ENCODE measurements around the gene OR9G4.

The OR9G4 gene

DNA sequence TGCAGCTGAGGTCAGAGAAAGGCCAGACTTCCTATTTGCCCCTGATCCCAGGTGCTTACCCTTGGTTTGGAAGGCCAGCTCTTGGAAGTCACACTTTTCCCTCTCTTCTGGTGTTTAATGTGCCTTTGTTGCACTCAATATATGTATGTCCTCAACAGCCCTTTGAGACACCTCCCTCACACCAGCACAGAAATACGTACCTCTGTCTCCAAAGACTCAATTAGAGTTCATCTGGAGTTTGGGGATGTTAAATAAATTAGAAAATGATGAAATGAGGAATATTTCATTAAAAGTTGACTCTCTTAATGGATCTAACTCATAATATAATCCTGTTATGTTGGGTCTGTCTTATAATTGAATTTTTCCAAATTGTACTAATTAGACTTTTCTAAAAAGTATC is at the start of gene OR9G4:
TSS of gene OR9G4 (minus strand) at position 101 of the 400 bp plus-strand sequence. CDS start 4,931 bp downstream, outside the sequence.
- no peak for DNase-seq

DNA sequence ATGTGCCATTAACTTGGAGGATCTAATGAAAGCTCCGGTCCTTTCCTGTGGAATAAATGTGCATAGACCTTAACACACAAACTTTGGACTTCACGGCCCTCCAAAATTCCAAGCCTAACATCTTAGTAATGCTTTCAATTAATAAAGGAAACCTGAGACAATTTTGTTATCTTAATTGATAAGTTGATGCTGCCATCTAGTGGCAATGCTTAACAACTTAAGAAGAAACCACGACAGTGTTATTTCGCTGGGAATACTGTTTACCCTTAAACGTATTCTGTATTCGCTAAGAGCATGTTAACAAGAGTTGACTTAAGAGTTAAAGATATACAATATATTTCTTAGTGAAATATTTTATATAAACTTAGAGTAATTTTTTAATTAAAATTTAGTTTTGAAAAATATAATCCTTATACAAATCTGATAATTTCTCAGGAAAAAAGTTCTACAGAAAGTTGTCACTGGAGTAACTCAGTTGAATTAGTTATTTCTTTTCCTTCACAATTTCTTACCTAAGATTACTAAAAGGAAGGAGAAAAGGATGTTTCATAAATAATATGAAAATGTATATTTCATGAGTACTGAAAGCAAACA is 35.0 kb upstream of the OR9G4 start:
- peak; percentile 46 for DNase-seq

DNA sequence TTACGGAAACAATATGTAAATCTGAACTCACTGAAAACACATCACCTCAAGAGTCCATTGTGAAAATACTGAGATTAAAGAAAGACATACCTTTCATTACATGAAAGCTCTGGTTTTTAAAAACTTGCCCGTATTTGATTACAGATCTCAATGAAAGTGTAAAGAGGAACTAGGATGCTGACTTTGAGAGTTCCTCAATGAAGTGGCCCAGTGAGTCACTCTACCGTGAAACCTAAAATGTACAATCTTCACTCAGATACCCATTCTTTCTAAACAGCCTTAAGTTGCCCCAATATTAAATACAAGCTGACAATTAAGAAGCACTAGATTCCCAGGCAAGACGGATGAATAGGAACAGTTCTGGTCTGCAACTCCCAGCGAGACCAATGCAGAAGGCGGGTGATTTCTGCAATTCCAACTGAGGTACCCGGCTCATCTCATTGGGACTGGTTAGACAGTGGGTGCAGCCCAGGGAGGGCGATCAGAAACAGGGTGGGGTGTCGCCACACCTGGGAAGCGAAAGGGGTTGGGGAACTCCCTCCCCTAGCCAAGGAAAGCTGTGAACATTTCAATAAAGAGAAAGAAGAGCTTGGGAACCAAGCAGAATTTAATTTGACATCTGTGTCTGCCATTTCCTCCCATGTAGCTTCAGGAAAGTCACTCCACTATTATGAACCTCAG is 33.8 kb upstream of the OR9G4 start:
- no peak for DNase-seq

DNA sequence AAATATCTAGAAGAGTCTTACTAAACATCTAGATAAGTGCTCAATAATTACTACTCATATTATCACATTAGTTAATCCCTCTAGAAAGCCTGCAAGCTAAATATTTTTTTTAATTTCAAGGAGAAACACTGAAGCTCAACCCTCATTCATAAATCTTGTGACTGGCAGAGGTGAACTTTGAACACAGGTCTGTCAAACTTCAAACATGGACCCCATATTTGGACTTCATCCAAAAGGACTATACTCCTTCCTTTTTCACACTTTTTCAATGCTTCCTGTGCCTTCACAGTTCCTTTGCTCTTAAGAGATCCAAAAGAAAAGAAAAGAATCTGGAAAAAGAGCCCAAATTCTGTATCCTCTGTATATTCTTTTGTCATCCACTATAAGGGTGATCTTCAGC is 28.3 kb upstream of the OR9G4 start:
- DNase-seq = no peak

DNA sequence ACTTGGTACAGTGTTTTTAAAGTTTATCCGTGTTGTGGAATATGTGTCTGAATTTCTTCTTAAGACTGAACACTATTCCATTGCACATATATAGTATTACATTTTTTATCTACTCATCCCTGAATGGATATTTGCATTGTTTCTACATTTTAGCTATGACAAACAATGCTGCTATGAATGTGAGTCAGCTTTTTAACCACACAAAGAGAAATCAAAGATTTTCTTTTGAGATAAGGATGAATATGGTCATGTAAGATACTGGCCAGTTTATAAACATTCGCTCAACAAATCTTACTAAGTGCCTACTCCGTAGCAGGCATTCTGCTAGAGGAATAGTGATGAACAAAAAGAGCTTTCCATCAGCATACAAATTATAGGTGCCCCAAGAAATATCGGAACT is 16.5 kb upstream of the OR9G4 start:
- DNase-seq = no peak

DNA sequence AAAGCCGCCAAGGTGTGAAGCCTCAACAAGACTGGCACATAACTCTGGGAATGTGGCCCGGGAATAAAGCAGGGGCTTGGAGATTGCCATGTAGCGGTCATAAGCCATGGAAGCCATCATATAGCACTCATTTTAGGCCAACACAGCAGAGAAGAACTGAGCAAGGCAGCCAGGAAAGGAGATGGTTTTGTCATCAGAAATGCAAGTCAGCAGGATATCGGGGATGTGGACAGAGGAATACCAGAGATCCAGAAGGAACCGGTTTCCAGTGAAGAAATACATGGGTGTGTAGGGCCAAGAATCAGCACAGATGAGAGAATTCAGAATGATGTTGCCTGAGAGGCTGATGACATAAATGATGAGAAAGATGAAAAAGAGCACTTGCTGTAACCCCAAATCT is 3.0 kb upstream of the OR9G4 start:
- DNase-seq = no peak

DNA sequence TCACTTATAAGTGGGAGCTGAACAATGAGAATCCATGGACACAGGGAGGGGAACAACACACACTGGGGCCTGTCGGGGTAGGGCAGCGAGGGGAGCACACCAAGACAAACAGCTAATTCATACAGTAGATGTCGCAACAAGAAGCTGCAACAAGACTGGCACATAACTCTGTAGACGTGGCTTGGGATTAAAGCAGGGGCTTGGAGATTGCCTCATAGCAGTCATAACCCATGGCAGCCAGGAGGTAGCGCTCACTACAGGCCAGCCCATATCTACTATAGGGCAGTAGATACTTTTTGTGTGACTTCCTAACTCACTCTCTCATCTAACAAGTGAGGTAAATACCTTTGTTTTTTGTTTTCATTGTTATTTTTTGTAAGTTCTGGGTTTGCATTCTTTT is 1.7 kb upstream of the OR9G4 start:
- DNase-seq = no peak

DNA sequence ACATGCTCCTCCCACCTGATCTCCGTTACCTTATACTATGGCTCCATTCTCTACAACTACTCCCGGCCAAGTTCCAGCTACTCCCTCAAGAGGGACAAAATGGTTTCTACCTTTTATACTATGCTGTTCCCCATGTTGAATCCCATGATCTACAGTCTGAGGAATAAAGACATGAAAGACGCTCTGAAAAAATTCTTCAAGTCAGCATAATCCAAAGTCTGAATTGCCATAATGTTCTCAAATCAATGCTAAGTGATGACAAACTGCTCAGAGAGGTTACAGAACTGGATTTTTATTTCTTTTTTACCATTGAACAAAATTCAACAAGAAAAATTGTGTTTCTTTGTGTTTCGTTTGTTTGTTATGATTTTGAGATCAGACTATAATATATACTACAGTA is 7.6 kb downstream of the OR9G4 start:
- no peak for DNase-seq

DNA sequence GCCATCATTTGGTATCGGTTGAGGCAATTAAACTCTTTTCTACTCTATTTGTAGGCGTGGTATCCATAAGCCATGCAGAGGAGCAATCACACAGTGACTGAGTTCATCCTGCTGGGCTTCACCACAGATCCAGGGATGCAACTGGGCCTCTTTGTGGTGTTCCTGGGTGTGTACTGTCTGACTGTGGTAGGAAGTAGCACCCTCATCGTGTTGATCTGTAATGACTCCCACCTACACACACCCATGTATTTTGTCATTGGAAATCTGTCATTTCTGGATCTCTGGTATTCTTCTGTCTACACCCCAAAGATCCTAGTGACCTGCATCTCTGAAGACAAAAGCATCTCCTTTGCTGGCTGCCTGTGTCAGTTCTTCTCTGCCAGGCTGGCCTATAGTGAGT is 8.4 kb downstream of the OR9G4 start:
- no peak for DNase-seq

DNA sequence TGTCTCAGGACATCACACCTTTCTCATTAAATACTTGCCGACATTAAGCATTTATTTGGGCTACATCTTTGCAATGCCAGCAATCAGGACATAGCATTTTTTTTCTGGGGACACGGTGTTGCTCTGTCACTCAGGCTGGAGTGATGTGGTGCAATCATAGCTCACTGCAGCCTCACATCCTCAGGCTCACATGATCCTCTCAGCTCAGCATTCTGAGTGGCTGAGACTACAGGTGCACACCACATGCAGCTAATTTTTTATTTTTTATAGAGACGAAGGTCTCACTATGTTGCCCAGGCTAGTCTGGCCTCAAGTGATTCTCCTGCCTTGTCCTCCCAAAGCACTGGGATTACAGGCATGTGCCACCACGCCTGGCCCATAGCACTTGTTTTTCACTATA is 28.0 kb downstream of the OR9G4 start:
- no peak for DNase-seq

DNA sequence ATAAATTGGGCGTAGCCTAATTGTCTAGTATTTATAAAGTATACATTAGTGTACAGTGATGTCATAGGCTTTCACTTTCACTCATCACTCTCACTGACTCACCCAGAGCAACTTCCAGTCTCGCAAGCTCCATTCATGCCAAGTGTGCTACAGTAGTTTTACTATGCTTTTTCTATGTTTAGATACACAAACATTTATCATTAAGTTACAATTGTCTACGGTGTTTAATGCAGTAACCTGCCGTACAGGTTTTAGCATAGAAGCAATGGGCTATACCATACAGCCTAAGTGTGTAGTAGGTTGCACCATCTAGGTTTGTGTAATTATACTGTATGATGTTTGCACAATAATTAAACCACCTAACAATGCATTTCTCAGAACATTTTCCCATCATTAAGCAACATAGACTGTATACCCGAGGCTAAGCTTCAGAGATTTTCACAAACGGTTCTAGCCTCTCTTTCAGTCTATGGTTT is 32.1 kb downstream of the OR9G4 start:
- DNase-seq = no peak

DNA sequence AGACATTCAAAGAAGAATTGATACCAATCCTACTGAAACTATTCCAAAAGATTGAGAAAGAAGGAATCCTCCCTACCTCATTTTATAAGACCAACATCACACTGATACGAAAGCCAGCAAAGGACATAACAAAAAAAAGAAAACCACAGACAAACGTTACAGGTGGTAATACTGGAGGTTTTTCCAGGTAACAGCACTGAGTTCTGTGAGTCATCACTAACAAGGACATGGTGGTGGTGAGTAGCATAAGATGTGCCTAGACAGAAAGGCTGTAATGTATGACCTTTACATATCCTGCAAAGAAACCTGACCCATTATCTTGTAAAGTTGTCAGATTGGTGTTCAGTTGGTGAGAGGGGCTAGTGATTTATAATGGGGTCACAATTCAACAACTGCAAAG is 34.3 kb downstream of the OR9G4 start:
- DNase-seq = no peak

DNA sequence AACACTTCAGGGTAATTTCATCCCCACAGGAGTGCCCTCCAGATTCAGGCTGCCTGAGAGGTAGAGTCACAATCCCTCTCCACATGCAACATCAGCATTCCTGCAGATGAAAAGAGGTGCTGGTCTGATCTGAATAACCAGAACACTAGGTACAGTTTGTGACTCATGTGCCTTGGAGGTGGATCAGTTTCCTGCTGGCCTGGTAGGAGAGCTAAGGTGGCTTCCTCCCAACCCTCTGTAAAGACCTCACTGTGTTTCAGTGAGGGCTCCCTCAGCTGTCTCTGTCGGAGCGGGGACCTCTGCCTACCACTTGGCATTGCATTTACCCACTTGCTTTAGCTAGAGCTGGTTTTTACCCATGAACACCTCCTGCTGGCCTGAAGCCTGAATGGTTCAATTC is 42.0 kb downstream of the OR9G4 start:
- no peak for DNase-seq

DNA sequence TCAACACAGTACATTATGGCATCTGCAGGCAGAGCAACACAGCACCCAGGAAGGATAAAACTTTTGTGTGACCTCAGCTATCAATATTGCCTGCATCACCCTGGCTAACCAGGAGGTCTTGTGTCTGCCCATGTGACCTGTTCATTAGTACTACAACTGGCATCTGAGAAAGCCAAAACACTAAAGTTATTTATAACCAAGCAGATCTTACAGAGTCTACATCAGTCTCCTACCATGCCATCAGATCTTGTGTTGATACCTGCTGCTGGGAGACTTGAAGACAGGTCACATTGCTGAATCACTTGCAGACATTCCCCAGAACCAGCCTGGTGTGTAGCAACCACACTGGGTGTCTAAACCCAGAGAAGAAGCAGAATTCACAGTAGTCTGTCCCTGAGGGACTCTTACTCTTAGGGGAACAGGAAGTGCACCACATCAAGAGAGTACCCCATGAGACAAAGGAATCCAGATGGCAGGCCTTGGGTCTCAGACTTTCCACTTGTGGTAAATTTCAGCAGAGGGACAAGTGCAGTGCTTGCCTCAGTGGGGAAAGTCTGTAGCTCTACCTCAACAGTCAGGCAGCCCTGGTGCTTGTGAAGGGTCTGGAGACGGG is 42.6 kb downstream of the OR9G4 start:
- DNase-seq = no peak

DNA sequence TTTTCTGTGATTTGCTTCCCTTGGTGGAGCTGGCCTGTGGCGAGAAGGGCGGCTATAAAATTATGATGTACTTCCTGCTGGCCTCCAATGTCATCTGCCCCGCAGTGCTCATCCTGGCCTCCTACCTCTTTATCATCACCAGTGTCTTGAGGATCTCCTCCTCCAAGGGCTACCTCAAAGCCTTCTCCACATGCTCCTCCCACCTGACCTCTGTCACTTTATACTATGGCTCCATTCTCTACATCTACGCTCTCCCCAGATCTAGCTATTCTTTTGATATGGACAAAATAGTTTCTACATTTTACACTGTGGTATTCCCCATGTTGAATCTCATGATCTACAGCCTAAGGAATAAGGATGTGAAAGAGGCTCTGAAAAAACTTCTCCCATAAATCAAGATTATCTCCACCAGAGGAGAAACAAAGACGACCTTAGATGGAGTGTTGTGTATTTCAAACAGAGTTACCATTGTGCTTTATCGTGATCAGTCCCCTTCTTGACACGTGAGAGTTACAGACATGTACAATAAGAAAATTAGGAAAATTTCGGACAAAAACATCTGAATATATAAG is 47.5 kb downstream of the OR9G4 start:
- DNase-seq = no peak

DNA sequence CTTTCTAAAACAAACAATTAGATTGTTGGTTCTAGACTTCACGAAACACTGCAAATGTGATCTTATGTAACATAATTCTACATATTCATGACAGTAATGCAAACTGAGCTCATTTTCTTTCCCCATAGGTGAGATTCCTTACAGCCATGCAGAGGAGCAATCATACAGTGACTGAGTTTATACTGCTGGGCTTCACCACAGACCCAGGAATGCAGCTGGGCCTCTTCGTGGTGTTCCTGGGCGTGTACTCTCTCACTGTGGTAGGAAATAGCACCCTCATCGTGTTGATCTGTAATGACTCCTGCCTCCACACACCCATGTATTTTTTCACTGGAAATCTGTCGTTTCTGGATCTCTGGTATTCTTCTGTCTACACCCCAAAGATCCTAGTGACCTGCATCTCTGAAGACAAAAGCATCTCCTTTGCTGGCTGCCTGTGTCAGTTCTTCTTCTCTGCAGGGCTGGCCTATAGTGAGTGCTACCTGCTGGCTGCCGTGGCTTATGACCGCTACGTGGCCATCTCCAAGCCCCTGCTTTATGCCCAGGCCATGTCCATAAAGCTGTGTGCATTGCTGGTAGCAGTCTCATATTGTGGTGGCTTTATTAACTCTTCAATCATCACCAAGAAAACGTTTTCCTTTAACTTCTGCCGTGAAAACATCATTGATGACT is 48.1 kb downstream of the OR9G4 start:
- DNase-seq = no peak

DNA sequence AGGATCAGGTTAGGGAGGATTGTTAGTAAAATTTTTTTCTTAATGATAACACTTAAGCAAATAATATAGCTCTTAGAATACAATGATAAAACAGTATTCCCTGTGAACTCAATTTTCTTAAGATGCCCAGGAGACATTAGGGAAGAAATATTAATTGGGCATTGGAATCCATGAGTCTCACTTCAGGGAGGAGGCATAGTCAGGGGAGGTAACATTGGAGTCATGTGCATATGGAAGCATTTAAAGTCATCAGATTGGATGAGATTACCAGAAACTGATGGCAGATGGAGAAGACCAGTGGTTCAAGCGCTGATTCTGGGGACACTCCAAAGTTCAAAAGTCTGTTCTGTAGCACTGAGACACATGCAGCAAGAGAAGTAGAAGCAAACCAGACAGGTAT is 49.7 kb downstream of the OR9G4 start, which contains the start of gene OR9G1:
TSS of gene OR9G1 (plus strand) at position 301 of the 400 bp plus-strand sequence. CDS start 1,293 bp downstream, outside the sequence.
- no peak for DNase-seq

DNA sequence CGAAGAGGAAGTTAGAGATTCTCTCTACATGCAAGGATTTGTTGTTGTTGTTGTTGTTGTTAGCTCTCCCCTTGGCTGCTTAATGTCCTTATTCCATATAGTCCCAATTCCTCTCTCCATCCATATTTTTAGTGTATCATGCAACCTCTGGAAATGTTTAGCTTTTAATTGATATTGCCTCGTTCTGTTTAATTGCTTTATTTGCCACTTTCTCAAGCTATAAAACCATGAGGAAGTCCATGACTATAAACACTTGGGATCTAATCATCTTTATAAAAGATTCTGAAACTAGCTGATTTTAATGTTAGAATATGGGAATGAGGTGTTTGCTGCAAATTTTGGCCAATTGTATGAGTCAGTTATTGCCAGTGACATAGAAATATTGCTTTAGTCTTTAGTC is 55.1 kb downstream of the OR9G4 start:
- DNase-seq = no peak

All from NCI-H1436 (cell line).